Testis (tissue), 5 donors: ENCODE results near the gene E2F1. TPM values are rescaled to one million over a fixed set of nuclear protein-coding genes. Genes with fewer than 3 reads are reported as not detected.
A peak's percentile ranks its signal among the peaks of the same experiment; 100 is the strongest.

Source experiments
- DNase-seq: peaks from one replicate; pipeline ENCODE4 v3.0.0-alpha.2; 2019
- H3K27ac ChIP-seq, 2 donors: fragments of 200-600 bp; sonication (generic); one replicate each; pipeline ENCODE4 v1.5.1; 2019
- H3K27me3 ChIP-seq: fragments of 200-600 bp; sonication (generic); one replicate; pipeline ENCODE4 v1.5.1; 2019
- H3K36me3 ChIP-seq: fragments of 200-600 bp; sonication (generic); one replicate; pipeline ENCODE4 v1.5.1; 2017; ENCODE audit warnings: low read depth; ENCODE audit errors: missing control alignments
- H3K4me1 ChIP-seq: fragments of 200-600 bp; sonication (generic); one replicate; pipeline ENCODE4 v1.5.1; 2019
- H3K4me3 ChIP-seq, 2 donors: fragments of 200-600 bp; sonication (generic); one replicate each; pipeline ENCODE4 v1.5.1; 2017 to 2019
- H3K9me3 ChIP-seq: fragments of 200-600 bp; sonication (generic); one replicate; pipeline ENCODE4 v1.5.1; 2017
- CTCF ChIP-seq, 3 experiments: fragments of 450-650 bp in 2 of 3; fragments of 200-600 bp in 1 of 3; sonication (generic) in 1 of 3; IDR thresholded peaks; one replicate each; pipeline ENCODE4 v1.5.1; 2016 to 2019; ENCODE audit warnings: antibody characterized with exemption in 3 of 3, mild to moderate bottlenecking in 2 of 3, moderate library complexity in 1 of 3
- POLR2A ChIP-seq: fragments of 450-650 bp; IDR thresholded peaks from one replicate; pipeline ENCODE4 v1.6.1; 2017; ENCODE audit warnings: antibody characterized with exemption, mild to moderate bottlenecking, moderate library complexity
- WGBS, 2 donors: methylation state at CpG; one replicate each; pipeline ENCODE4 v1.1.5; 2018; 5-methylcytosine and 5-hydroxymethylcytosine counted together
- intact Hi-C: fragments of 100-400 bp; cut with DNase I; formaldehyde crosslinking; loops from one replicate; pipeline ENCODE4 v1.15.1; 2023; ENCODE audit warnings: low total_unique reads
- long read RNA-seq, 2 donors: transcript quantifications; one replicate each; lab custom pipeline, GENCODE V29; 2026
- polyA plus RNA-seq: library from polyadenylated mRNA; stranded (reverse); fragments of 350-450 nt; fragmentation: Illumina TruSeq; extraction: RNeasy Lipid Tissue Mini Kit (QIAGEN cat#74804); gene quantifications from one replicate; pipeline ENCODE4 v1.2.3, GENCODE V29; 2014; ENCODE audit warnings: low read depth, low replicate concordance; ENCODE audit not compliant: insufficient read depth
- total RNA-seq, 2 donors: library from RNA; depleted of rRNA; stranded (reverse); fragments of >200 nt; gene quantifications; one replicate each; pipeline ENCODE4 v1.2.3, GENCODE V29; 2016

The E2F1 gene
- 10 to 100 TPM; 19.9 to 22.8 TPM for total RNA-seq
- 16.9 TPM for polyA plus RNA-seq
- long read RNA-seq, donor 1, transcript E2F1-201 (7 exons, 2,503 nt), result major isoform, 9 of 9 reads
- long read RNA-seq, donor 1, partial matches to known transcripts, result 0 of 9 reads
- long read RNA-seq, donor 1, other reads (novel, unspliced or antisense), result 0 of 9 reads
- long read RNA-seq, donor 2, transcript E2F1-201 (7 exons, 2,503 nt), result major isoform, 5 of 11 reads
- long read RNA-seq, donor 2, partial matches to known transcripts, result 6 of 11 reads
- long read RNA-seq, donor 2, other reads (novel, unspliced or antisense), result 0 of 11 reads

GRCh38 chr20:33686100-33686983 is at the start of gene E2F1:
Gene E2F1, minus strand, starts transcription at chr20:33686385. Its CDS starts 121 bp downstream, at chr20:33686264.
- H3K27me3 ChIP-seq, result no peaks in the 10 kb centered on the region
- H3K36me3 ChIP-seq, result no peaks in the 10 kb centered on the region
- TF ChIP-seq CTCF (IDR thresholded peaks at IDR 0.05), result peak; percentile 29 to 53 (median 40)
- no peak for TF ChIP-seq POLR2A
- H3K9me3 ChIP-seq, result no peaks in the 10 kb centered on the region
- intact Hi-C loops, result no loop called here
- no peak within 1 kb of the TSS for H3K27ac ChIP-seq
- peak; percentile 96 for DNase-seq
- peak within 1 kb of the TSS; percentile 47 to 57 for H3K4me3 ChIP-seq
- peaks cover 7% of the 10 kb centered on the region for H3K4me1 ChIP-seq
- 3 to 9% methylated on average over 10 to 52 of the region's 101 CpGs for WGBS, 2 donors

DNA sequence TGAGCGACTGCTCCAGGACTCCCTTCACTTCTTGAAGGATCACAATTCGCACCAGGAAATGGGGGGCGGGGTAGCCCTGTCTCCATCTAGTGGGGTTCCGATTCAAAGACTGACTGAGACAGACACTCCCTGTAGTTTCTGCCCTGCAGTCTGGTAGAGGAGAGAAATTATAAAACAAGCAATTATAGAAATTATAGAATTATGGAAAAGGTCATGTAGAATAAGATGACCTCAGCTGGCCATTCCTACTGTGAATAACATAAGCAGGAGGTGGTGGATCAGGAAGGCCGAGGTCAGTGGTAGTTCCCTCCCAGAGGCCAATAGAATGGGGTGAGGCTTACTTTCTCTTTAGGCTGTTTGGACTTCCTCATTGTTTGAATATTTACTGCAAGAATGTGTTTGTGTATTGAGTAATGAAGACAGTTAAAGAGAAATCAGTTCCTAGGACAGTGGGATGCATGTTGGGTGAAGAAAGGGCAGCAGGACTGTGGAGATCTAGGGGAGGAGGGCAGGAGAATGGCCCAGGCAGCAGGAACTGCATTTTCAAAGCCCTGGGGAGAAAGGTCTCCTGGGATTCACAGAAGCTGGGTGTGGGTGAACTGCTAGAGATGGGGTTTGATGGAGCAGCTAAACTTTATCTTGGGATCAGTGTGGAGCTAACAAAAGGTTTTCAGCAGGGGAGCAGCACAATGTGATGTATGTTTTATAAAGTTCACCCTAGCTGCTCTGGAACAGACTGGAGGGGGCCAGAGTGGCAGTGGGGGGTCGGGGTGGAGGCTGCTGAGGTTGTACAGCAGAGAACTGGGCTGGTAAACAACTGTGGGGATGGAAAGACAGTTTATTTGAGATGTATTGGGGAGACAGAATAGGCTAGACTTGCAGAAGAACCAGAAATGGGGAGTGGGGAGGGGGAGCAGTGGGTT is 47.7 kb upstream of the E2F1 start:
- DNase-seq, result no peak
- 46 to 48% methylated on average over 5 to 6 of the region's 6 CpGs for WGBS, 2 donors
- H3K27me3 ChIP-seq, result no peaks in the 10 kb centered on the region
- no peaks in the 10 kb centered on the region for H3K9me3 ChIP-seq
- H3K4me3 ChIP-seq, result no peak overlapping the region
- H3K4me1 ChIP-seq, result peaks cover 12% of the 10 kb centered on the region
- intact Hi-C loops, result loop anchor here (5.0 kb wide), 1 partner anchor 67 kb away; the partner anchor contains the start of gene ACTL10
- TF ChIP-seq POLR2A (no peak), CTCF (IDR thresholded peaks at IDR 0.05) (no peak)
- H3K27ac ChIP-seq, result peak overlapping the region in 1 of 2 donors; percentile 95
- no peaks in the 10 kb centered on the region for H3K36me3 ChIP-seq

- Histone ChIP-seq H3K27ac (peak overlapping the region; percentile 77 to 95), H3K4me3 (peak overlapping the region; percentile 54 to 72), H3K36me3 (no peaks in the 10 kb centered on the region), H3K9me3 (no peaks in the 10 kb centered on the region), H3K4me1 (peaks cover 12% of the 10 kb centered on the region), H3K27me3 (no peaks in the 10 kb centered on the region)
- WGBS, 2 donors, result 1 to 2% methylated on average over 12 to 67 of the region's 68 CpGs
- intact Hi-C loops, result loop anchor here (5.0 kb wide), 1 partner anchor 65 kb away; the partner anchor contains the start of gene ACTL10
- peak; percentile 90 for DNase-seq
- TF ChIP-seq POLR2A, result no peak
- TF ChIP-seq CTCF (IDR thresholded peaks at IDR 0.05), result peak in 2 of 3 experiments; percentile 3 to 22
Observed at GRCh38 chr20:33732166-33732970, 46.2 kb upstream of the E2F1 start.

DNA sequence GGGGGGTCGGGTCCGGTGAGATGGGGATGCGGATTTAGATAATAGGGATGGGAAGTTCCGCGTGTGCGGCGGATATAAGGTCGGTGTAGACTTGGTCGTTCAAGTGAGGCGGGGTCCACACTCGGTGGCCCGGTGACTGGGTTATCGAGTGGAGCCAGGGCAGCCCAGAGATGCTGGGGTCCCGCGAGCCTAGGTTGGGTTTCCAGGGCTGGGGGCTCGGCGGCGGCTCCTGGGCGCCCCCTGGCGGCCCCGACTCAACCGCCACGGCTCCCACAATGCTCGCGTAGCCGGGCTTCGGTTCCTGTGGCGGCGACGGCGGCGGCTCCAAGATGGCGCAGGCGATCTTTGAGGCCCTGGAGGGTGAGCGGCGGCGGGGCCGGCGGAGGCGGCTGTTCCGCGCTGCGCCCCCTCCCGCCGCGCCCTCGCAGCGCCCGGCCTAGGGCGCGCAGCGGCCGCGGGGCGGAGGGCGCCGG is 45.5 kb upstream of the E2F1 start, which contains the start of gene ZNF341:
Gene ZNF341, plus strand, starts transcription at position 304 of the 473 bp plus-strand sequence. Its CDS starts 26 bp downstream, at position 330.
- intact Hi-C loops, result loop anchor here (5.0 kb wide), 1 partner anchor 64 kb away; the partner anchor contains the start of gene ACTL10
- Histone ChIP-seq H3K9me3 (no peaks in the 10 kb centered on the region), H3K4me3 (peak within 1 kb of the TSS; percentile 54 to 72), H3K27me3 (no peaks in the 10 kb centered on the region), H3K36me3 (no peaks in the 10 kb centered on the region), H3K4me1 (peaks cover 12% of the 10 kb centered on the region), H3K27ac (peak within 1 kb of the TSS; percentile 84 to 95)
- DNase-seq, result peak; percentile 91
- 3 to 15% methylated on average over 14 to 53 of the region's 57 CpGs for WGBS, 2 donors
- TF ChIP-seq CTCF (IDR thresholded peaks at IDR 0.05), result peak; percentile 89 to 95 (median 93)
- TF ChIP-seq POLR2A, result no peak
